Caco-2 (cell line): ENCODE measurements around the gene APOA1. TPM values are rescaled to one million over a fixed set of nuclear protein-coding genes. Genes with fewer than 3 reads are reported as not detected.

Source experiments
- BruUV-seq: library from RNA; stranded (reverse); fragments of 400-500 nt; replicated peaks from 2 replicates; lab custom pipeline; 2021; lab: Mats Ljungman, UMichigan
- CTCF ChIA-PET: fragments of 300-600 bp; sonication (Branson Sonifier 250); formaldehyde crosslinking; loops from one replicate; lab custom pipeline; 2022; ENCODE audit warnings: antibody characterized with exemption; lab: Charles Lee
- POLR2A ChIA-PET: fragments of 300-600 bp; sonication (Branson Sonifier 250); formaldehyde crosslinking; loops from one replicate; lab custom pipeline; 2022; ENCODE audit warnings: antibody characterized with exemption; lab: Charles Lee
- DNase-seq, 2 experiments: peaks; one replicate each; pipeline versions ENCODE4 v3.0.0 to v3.0.0-alpha.2; 2020 to 2022
- H3K27me3 ChIP-seq: replicated peaks from 2 replicates; pipeline ENCODE4 v1.6.0; 2011; ENCODE audit warnings: low read length; ENCODE audit not compliant: control insufficient read depth, insufficient read depth
- H3K36me3 ChIP-seq: 2 replicates; pipeline ENCODE4 v1.5.1; 2011; ENCODE audit warnings: low read length; ENCODE audit not compliant: control insufficient read depth, insufficient read depth
- H3K4me1 ChIP-seq: fragments of 250-450 bp; sonication (Bioruptor Pico); 2 replicates; pipeline ENCODE4 v1.5.1; 2020; ENCODE audit warnings: mild to moderate bottlenecking
- H3K4me3 ChIP-seq: 2 replicates; pipeline ENCODE4 v1.5.1; 2011; ENCODE audit warnings: low read depth, mild to moderate bottlenecking, control low read depth, low read length
- H3K9me3 ChIP-seq: fragments of 250-450 bp; sonication (Bioruptor Pico); 2 replicates; pipeline ENCODE4 v1.5.1; 2020; ENCODE audit warnings: mild to moderate bottlenecking, moderate library complexity
- H3K27ac Mint-ChIP-seq: one replicate; pipeline ENCODE4 v1.8.0; 2022; ENCODE audit warnings: mixed read lengths; ENCODE audit not compliant: unreplicated experiment
- H3K27me3 Mint-ChIP-seq: one replicate; pipeline ENCODE4 v1.8.0; 2022; ENCODE audit warnings: mixed read lengths; ENCODE audit not compliant: insufficient read depth, unreplicated experiment
- H3K36me3 Mint-ChIP-seq: one replicate; pipeline ENCODE4 v1.8.0; 2022; ENCODE audit warnings: mild to moderate bottlenecking, mixed read lengths; ENCODE audit not compliant: insufficient read depth, unreplicated experiment
- H3K4me1 Mint-ChIP-seq: one replicate; pipeline ENCODE4 v1.8.0; 2022; ENCODE audit warnings: low read depth, mixed read lengths; ENCODE audit not compliant: unreplicated experiment
- H3K4me3 Mint-ChIP-seq: one replicate; pipeline ENCODE4 v1.8.0; 2022; ENCODE audit warnings: mild to moderate bottlenecking, moderate library complexity, mixed read lengths; ENCODE audit not compliant: unreplicated experiment
- H3K9me3 Mint-ChIP-seq: one replicate; pipeline ENCODE4 v1.8.0; 2022; ENCODE audit warnings: mixed read lengths; ENCODE audit not compliant: unreplicated experiment
- CTCF ChIP-seq, 2 experiments: fragments of 200-600 bp in 1 of 2; IDR thresholded peaks; 1 replicate in 1 of 2; 2 replicates in 1 of 2; pipeline versions ENCODE4 v1.5.1 to v1.8.0; 2011 to 2022; ENCODE audit warnings: antibody characterized with exemption in 1 of 2, control low read depth in 1 of 2, inconsistent platforms in 1 of 2, low read depth in 1 of 2, low read length in 1 of 2, mild to moderate bottlenecking in 1 of 2, moderate library complexity in 1 of 2; ENCODE audit not compliant: insufficient read depth in 1 of 2, severe bottlenecking in 1 of 2, unreplicated experiment in 1 of 2
- intact Hi-C: fragments of 100-400 bp; cut with micrococcal nuclease; formaldehyde crosslinking; loops from one replicate; pipeline ENCODE4 v1.10.0; 2022; ENCODE audit not compliant: unreplicated experiment
- total RNA-seq: library from RNA; stranded (reverse); gene quantifications from 2 replicates; pipeline ENCODE4 v1.2.3, GENCODE V29; 2022

The APOA1 gene
- total RNA-seq, 1 experiment from 2014 or later, result 913 TPM

GRCh38 chr11:116838321-116839084, 1.1 kb upstream of the APOA1 start:
- H3K4me1 Mint-ChIP-seq, result peaks cover 63% of the 10 kb centered on the region
- no peaks in the 10 kb centered on the region for H3K9me3 Mint-ChIP-seq

GRCh38 chr11:116836632-116836991, 810 bp downstream of the APOA1 start:
- BruUV-seq, result no TSS peak
- Histone ChIP-seq H3K27me3 (no peaks in the 10 kb centered on the region), H3K36me3 (peaks cover 5% of the 10 kb centered on the region; the same call in 1 of the 2 replicates), H3K9me3 (peaks cover 4% of the 10 kb centered on the region), H3K4me3 (peak overlapping the region; percentile 40), H3K4me1 (peaks cover 88% of the 10 kb centered on the region)
- intact Hi-C loops, result loop anchor here (1.0 to 5.0 kb wide), 3 partner anchors 28 to 104 kb away; partner anchors contain the start of gene APOA5
- TF ChIP-seq CTCF (IDR thresholded peaks at IDR 0.05; ENCODE audit: insufficient read depth in 1 of 2, low read depth in 1 of 2, low read length in 1 of 2, severe bottlenecking in 1 of 2, unreplicated experiment in 1 of 2), result no peak
- Mint-ChIP-seq H3K4me1 (peaks cover 62% of the 10 kb centered on the region), H3K27ac (peak overlapping the region; percentile 92), H3K9me3 (peaks cover under 1% of the 10 kb centered on the region), H3K36me3 (peaks cover 41% of the 10 kb centered on the region), H3K27me3 (no peaks in the 10 kb centered on the region), H3K4me3 (peak overlapping the region; percentile 68)
- ChIA-PET CTCF (interaction anchor here (0.6 to 3.8 kb wide), 17 partner anchors 8 to 408 kb away, joined by 3 to 50 read pairs (median 5); partner anchors contain the start of genes APOA4, APOA5, BUD13 and ZPR1), POLR2A (interaction anchor here (1.4 to 2.9 kb wide), 4 partner anchors 8 to 62 kb away, joined by 3 to 24 read pairs (median 11); partner anchors contain the start of genes APOA5, APOC3 and ZPR1)
- no peak for DNase-seq

More at GRCh38 chr11:116838321-116839084, 1.1 kb upstream of the APOA1 start:
- intact Hi-C loops, result loop anchor here (5.0 kb wide), 1 partner anchor 106 kb away; no protein-coding TSS in a partner anchor
- peaks cover 5% of the 10 kb centered on the region; the same call in 1 of the 2 replicates for H3K36me3 ChIP-seq
- no peak overlapping the region for H3K4me3 ChIP-seq
- peak overlapping the region; percentile 92 for H3K27ac Mint-ChIP-seq
- DNase-seq, result no peak
- H3K9me3 ChIP-seq, result no peaks in the 10 kb centered on the region
- ChIA-PET POLR2A (interaction anchor here (1.7 kb wide), 1 partner anchor 306 kb away, joined by 6 read pairs; the partner anchor contains the start of gene PAFAH1B2), CTCF (interaction anchor here (1.6 to 3.8 kb wide), 3 partner anchors 10 to 48 kb away, joined by 4 to 50 read pairs (median 15); partner anchors contain the start of gene APOA5)
- TF ChIP-seq CTCF (IDR thresholded peaks at IDR 0.05; ENCODE audit: insufficient read depth in 1 of 2, low read depth in 1 of 2, low read length in 1 of 2, severe bottlenecking in 1 of 2, unreplicated experiment in 1 of 2), result no peak
- peaks cover 86% of the 10 kb centered on the region for H3K4me1 ChIP-seq
- H3K27me3 Mint-ChIP-seq, result no peaks in the 10 kb centered on the region
- peaks cover 48% of the 10 kb centered on the region for H3K36me3 Mint-ChIP-seq
- no TSS peak for BruUV-seq
- peak overlapping the region; percentile 68 for H3K4me3 Mint-ChIP-seq
- H3K27me3 ChIP-seq, result no peaks in the 10 kb centered on the region
